GM21717 (cell line): ENCODE data around the gene MSRB3.

ENCODE experiments used
- ATAC-seq: cut with Tn5 transposase; IDR thresholded peaks from one replicate; pipeline ENCODE4 v1.9.1; 2021; ENCODE audit warnings: mild to moderate bottlenecking, moderate library complexity; ENCODE audit not compliant: unreplicated experiment

MSRB3 gene

GRCh38 chr12:65493913-65494245 lies 215.4 kb downstream of the MSRB3 start:
- ATAC-seq: no peak

- ATAC-seq: no peak
Measured at GRCh38 chr12:65494537-65494936, 216.1 kb downstream of the MSRB3 start.

- no peak for ATAC-seq
Measured at GRCh38 chr12:65495233-65495632, 216.8 kb downstream of the MSRB3 start.

DNA sequence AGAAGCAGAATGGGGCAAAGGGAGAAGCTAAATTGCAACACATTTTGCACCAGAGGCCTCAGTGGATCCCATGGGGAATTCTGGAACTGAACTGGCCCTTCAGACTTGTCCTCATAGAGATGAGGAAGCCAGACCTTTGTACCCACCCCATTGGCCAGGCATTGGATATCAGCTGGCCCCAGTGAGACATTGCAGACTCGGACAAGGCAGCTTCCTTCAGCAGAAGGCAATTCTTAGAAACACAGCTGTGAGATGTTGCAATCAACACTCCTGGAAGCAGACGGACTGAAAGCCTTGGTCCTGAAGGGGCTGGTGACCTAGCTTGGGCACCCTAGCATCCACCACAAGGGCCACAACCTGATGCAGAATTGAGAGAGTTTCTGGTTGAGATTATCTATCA lies 218.1 kb downstream of the MSRB3 start:
- ATAC-seq: no peak

DNA sequence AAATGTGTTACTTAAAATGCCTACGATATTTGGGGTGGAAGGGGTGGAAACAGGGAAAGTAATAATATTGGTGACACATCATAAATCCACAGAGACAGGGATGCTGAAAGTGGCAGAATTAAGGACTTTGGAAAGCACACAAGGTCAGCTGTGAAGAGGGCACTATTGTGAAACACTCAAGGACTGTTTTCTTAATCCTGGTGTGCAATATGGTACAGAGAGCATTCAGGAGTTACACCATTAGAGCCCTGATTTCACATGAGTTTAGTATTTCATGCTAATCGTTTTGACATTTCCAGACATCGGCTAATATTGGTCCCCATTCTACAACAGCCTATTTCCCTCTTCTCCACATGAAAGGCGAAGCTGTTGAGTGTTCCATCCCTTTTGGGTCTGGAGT lies 219.2 kb downstream of the MSRB3 start:
- no peak for ATAC-seq

GRCh38 chr12:65499167-65499566 lies 220.7 kb downstream of the MSRB3 start:
- no peak for ATAC-seq

GRCh38 chr12:65500091-65500900 lies 221.8 kb downstream of the MSRB3 start:
- no peak for ATAC-seq

- no peak for ATAC-seq
Measured at GRCh38 chr12:65501093-65501621, 222.7 kb downstream of the MSRB3 start.

- ATAC-seq: no peak
Measured at GRCh38 chr12:65501935-65502334, 223.5 kb downstream of the MSRB3 start.

GRCh38 chr12:65504417-65504816 lies 225.9 kb downstream of the MSRB3 start:
- ATAC-seq: no peak

DNA sequence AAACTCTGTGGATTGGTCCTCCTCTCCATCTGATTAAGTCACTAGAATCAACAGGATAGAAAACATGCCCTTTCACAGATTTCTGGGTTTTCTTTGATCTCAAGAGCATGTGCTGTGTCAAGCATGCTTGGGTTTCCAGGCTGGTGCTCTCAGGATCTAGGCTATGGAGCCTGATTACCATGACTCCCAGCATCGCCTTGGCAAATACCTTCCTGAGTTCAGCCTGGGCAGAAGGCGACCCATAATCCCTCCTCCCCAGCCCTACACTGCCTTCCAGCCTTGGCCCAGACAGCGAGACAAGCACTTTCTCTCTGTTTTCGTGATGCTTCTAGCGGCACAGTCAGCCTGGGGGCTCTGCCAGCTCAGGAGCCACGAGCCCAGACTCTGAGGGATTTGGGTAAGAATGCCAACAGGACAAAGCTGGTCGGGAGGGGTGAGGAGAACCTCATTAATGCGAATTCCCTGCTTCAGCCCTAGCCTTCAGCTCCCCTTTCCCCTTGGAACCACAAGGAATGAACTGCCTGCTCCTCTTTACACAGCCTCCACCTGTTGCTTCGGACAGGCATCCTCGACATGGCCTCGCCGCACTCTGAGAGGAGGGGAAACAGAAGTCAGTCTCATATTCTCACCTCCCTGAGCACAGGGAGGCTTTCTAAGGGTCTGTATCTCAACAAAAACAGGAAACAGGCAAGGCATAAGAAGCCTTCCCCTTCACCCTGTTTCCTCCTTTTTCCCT lies 227.1 kb downstream of the MSRB3 start:
- no peak for ATAC-seq

- ATAC-seq: no peak
Measured at GRCh38 chr12:65508276-65509035, 230.0 kb downstream of the MSRB3 start.

- no peak for ATAC-seq
Measured at GRCh38 chr12:65510007-65510406, 231.5 kb downstream of the MSRB3 start.

DNA sequence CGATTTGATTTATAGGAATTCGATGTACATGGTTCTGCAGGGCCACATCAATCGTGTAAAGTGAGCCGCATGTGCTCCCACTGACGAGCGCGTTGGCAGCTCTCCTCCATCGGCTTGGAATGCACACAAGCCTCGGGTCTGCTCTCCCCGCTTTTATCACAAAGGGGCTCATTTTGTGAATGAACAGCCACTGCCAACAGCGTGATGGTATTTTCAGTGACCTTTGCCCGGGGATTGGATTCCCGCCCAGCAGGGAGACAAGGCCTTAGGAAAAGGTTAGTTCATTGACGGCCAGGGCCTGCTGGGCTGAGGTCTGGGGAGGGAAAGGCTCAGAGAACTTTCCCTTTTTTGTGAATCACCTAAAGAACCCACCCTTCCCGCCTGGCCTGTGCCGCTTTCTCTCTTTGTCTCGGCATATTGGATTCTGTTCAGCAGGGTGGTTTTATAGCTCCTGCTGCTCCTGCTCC lies 232.1 kb downstream of the MSRB3 start:
- no peak for ATAC-seq

DNA sequence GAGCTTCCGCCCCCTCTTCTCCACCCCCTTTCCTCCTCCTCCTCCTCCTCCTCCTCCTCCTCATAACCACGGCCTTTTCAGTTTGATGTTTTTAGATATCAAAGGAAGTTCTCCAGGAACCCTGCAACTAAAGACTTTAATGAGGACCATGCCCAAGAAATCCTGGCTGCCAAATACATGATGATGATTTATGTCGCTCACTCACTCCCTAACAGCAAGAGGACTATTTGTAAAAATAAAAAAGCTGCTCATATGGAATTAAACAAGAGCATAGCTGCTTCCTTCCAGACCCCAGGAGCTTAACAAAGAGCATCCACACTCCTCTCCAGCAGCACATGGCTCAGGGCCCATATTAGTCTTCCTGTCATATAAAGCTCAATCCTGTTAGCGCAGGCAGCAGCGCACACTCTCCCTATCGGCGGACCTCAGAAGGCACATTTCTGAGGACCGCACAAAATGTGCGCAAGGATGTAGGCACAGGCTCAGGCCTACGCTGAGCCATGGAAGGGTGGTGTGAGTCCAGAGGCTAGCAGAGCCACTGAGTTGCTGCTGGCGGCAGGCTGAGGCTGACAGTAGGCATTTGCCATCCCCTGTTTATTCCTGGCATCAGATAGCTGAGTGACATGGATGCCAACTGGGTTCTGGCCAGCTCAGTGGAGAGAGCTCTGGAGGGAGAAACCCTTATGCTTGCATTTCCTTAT lies 232.8 kb downstream of the MSRB3 start:
- no peak for ATAC-seq

GRCh38 chr12:65511912-65512311 lies 233.4 kb downstream of the MSRB3 start:
- no peak for ATAC-seq
